ENCODE data around the gene PRSS8.

Gene PRSS8

DNA sequence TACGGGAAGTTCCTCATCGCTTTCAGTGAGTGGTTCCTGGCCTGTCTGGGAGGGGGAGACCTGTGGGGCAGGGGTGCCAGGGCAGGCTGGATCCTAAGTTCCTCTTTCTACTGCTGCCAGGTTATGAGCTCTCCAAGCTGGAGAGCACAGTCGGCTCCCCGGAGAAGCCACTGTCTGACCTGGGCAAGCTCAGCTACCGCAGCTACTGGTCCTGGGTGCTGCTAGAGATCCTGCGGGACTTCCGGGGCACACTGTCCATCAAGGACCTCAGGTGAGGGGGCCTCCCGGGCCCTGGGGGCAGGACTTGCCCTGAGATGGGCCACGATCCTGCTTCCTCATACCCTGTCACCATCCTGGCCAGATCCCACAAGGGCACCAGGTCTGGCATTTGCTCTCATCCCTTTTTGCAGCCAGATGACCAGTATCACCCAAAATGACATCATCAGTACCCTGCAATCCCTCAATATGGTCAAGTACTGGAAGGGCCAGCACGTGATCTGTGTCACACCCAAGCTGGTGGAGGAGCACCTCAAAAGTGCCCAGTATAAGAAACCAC is 5.1 kb downstream of the PRSS8 start:
- TF ChIP-seq FOXM1 (IDR thresholded peaks at IDR 0.05; ENCODE audit: borderline replicate concordance, low read depth) (no peak), EP300 (IDR thresholded peaks at IDR 0.05; ENCODE audit: borderline replicate concordance) (no peak), EGR1 (IDR thresholded peaks at IDR 0.05) (no peak), TEAD4 (IDR thresholded peaks at IDR 0.05) (no peak), TCF12 (IDR thresholded peaks at IDR 0.05; ENCODE audit: low read depth) (no peak), YY1 (IDR thresholded peaks at IDR 0.05; ENCODE audit: low read depth) (no peak), CREB1 (IDR thresholded peaks at IDR 0.05; ENCODE audit: low read depth) (no peak), RAD21 (IDR thresholded peaks at IDR 0.05; ENCODE audit: low read depth) (no peak), REST (IDR thresholded peaks at IDR 0.05; ENCODE audit: low read depth) (no peak), CEBPB (IDR thresholded peaks at IDR 0.05) (no peak), NFIC (IDR thresholded peaks at IDR 0.05) (no peak), ZBTB7A (IDR thresholded peaks at IDR 0.05; ENCODE audit: low read depth) (no peak), TAF1 (IDR thresholded peaks at IDR 0.05; ENCODE audit: low read depth) (no peak)
- TF ChIP-seq, protein P1, sequence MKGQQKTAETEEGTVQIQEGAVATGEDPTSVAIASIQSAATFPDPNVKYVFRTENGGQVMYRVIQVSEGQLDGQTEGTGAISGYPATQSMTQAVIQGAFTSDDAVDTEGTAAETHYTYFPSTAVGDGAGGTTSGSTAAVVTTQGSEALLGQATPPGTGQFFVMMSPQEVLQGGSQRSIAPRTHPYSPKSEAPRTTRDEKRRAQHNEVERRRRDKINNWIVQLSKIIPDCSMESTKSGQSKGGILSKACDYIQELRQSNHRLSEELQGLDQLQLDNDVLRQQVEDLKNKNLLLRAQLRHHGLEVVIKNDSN (IDR thresholded peaks at IDR 0.05) = no peak
- TF ChIP-seq, protein P2, sequence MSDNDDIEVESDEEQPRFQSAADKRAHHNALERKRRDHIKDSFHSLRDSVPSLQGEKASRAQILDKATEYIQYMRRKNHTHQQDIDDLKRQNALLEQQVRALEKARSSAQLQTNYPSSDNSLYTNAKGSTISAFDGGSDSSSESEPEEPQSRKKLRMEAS (IDR thresholded peaks at IDR 0.05) = no peak

DNA sequence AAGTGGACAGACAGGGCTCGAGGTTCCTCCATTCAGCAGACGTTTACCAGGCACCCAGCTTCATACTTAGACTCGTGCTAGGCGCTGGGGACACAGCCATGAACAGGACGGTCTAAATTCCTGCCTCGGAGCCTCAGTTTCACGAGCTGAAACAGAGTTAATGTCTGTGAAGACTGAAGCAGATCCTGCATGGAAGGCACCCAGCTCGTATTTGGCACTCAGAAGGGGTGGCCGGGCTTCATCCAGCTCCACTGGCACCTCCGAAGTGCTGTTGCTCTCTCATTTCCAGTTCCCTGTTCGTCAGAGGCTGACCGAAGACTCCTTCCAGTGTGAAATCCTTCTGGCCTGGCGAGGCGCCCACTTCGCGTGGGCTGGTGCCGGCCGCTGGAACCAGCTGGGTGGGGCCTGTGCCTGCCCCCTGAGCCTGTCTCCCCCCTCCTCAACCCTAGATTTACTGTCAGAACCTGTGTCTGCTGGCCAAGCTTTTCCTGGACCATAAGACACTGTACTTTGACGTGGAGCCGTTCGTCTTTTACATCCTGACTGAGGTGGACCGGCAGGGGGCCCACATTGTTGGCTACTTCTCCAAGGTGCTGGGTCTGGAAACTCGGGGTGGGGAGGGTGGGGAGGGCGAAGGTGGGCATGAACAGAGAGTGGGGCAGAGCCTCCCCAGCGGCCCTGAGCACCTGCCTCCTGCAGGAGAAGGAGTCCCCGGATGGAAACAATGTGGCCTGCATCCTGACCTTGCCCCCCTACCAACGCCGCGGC is 5.8 kb downstream of the PRSS8 start:
- TF ChIP-seq CEBPB (IDR thresholded peaks at IDR 0.05) = no peak
- no peak for TF ChIP-seq RAD21 (IDR thresholded peaks at IDR 0.05; ENCODE audit: low read depth)
- no peak for TF ChIP-seq TEAD4 (IDR thresholded peaks at IDR 0.05)
- TF ChIP-seq TCF12 (IDR thresholded peaks at IDR 0.05; ENCODE audit: low read depth) = no peak
- no peak for TF ChIP-seq EP300 (IDR thresholded peaks at IDR 0.05; ENCODE audit: borderline replicate concordance)
- TF ChIP-seq, protein P1 (IDR thresholded peaks at IDR 0.05) = no peak
- no peak for TF ChIP-seq TAF1 (IDR thresholded peaks at IDR 0.05; ENCODE audit: low read depth)
- TF ChIP-seq EGR1 (IDR thresholded peaks at IDR 0.05) = no peak; the same call in 1 of the 2 replicates
- TF ChIP-seq YY1 (IDR thresholded peaks at IDR 0.05; ENCODE audit: low read depth) = no peak
- no peak for TF ChIP-seq REST (IDR thresholded peaks at IDR 0.05; ENCODE audit: low read depth)
- TF ChIP-seq ZBTB7A (IDR thresholded peaks at IDR 0.05; ENCODE audit: low read depth) = no peak
- TF ChIP-seq NFIC (IDR thresholded peaks at IDR 0.05) = no peak
- TF ChIP-seq, protein P2 (IDR thresholded peaks at IDR 0.05) = no peak

DNA sequence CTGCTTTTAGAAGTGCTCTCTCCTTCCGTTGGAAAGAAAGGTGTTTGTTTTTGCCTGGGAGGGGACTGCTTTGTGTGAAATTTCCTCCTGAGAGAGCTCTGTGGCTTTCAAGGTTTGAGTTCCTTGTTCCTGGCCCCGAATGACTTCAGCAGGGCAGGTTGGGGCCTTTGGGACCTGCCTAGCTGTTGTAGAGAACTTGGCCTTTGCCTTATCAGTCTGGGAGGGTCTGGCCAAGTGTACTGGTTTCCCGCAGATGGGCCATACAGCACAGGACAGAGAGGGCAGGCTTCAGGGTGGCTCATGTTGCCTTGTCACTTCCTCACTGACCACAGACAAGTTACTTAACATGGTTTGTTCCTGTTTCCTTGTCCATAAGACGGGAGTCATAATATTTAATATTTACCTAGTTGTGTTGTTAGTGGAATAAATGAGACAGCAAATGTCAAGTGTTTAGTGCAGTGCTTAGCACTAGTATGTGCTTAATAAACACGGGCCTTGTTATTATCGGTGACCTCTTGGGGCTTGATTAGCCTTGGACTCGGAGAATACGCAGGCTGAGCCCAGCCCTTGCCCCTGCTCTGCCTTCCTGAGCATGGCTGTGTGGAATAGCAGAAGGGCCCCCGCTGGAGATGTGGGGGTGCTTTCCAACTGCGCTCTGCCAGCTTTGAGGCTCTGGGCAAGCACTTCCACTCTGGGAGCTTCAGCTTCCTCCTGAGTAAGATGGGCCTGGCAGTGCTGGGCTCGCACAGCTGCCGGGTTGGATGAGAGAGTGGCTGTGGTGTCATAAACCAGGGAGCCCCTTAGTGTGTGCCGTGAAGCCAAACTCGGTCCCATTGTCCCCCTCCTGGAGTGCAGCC is 6.6 kb downstream of the PRSS8 start:
- TF ChIP-seq, protein P1 (IDR thresholded peaks at IDR 0.05) = no peak
- no peak for TF ChIP-seq TAF1 (IDR thresholded peaks at IDR 0.05; ENCODE audit: low read depth)
- no peak for TF ChIP-seq EGR1 (IDR thresholded peaks at IDR 0.05)
- TF ChIP-seq CEBPB (IDR thresholded peaks at IDR 0.05) = no peak
- no peak for TF ChIP-seq FOXM1 (IDR thresholded peaks at IDR 0.05; ENCODE audit: borderline replicate concordance, low read depth)
- TF ChIP-seq CREB1 (IDR thresholded peaks at IDR 0.05; ENCODE audit: low read depth) = no peak
- TF ChIP-seq, protein P2 (IDR thresholded peaks at IDR 0.05) = no peak
- no peak for TF ChIP-seq TCF12 (IDR thresholded peaks at IDR 0.05; ENCODE audit: low read depth)
- no peak for TF ChIP-seq TEAD4 (IDR thresholded peaks at IDR 0.05)
- no peak for TF ChIP-seq RAD21 (IDR thresholded peaks at IDR 0.05; ENCODE audit: low read depth)
- TF ChIP-seq EP300 (IDR thresholded peaks at IDR 0.05; ENCODE audit: borderline replicate concordance) = no peak
- no peak for TF ChIP-seq NFIC (IDR thresholded peaks at IDR 0.05)
- TF ChIP-seq REST (IDR thresholded peaks at IDR 0.05; ENCODE audit: low read depth) = no peak
- no peak for TF ChIP-seq ZBTB7A (IDR thresholded peaks at IDR 0.05; ENCODE audit: low read depth)
